HG02870 (cell line): ENCODE results near the gene MIF4GD.
"Not testable (repeated sequence)": the region's sequence is repeated elsewhere in the genome, so short reads cannot be mapped to it uniquely, and the experiment has no call there.

Experiments used
- ATAC-seq: cut with Tn5 transposase; IDR thresholded peaks from one replicate; pipeline ENCODE4 v1.9.1; 2021; ENCODE audit warnings: mild to moderate bottlenecking, moderate library complexity; ENCODE audit not compliant: unreplicated experiment

The MIF4GD gene

GRCh38 chr17:75288770-75289114 lies 17.7 kb upstream of the MIF4GD start:
- peak; percentile 11 for ATAC-seq

GRCh38 chr17:75288359-75288758 lies 17.3 kb upstream of the MIF4GD start:
- no peak for ATAC-seq

- no peak for ATAC-seq
Observed at GRCh38 chr17:75287221-75287620, 16.2 kb upstream of the MIF4GD start.

- ATAC-seq: no peak
Observed at GRCh38 chr17:75285123-75285522, 14.1 kb upstream of the MIF4GD start.

- ATAC-seq: not testable (repeated sequence)
Observed at GRCh38 chr17:75280189-75280588, 9.2 kb upstream of the MIF4GD start.

- ATAC-seq: no peak
Observed at GRCh38 chr17:75277664-75278071, 6.6 kb upstream of the MIF4GD start.

- no peak for ATAC-seq
Observed at GRCh38 chr17:75273977-75274708, 3.1 kb upstream of the MIF4GD start.

GRCh38 chr17:75272848-75273184 lies 1.8 kb upstream of the MIF4GD start:
- no peak for ATAC-seq

- ATAC-seq: no peak
Observed at GRCh38 chr17:75271955-75272847, 1.2 kb upstream of the MIF4GD start.

- ATAC-seq: peak; percentile 45
Observed at GRCh38 chr17:75271233-75271954, 363 bp upstream of the MIF4GD start.

- ATAC-seq: peak; percentile 37
Observed at GRCh38 chr17:75270218-75270965, 639 bp downstream of the MIF4GD start.

GRCh38 chr17:75269844-75270217 lies 1.2 kb downstream of the MIF4GD start:
- no peak for ATAC-seq

- ATAC-seq: no peak
Observed at GRCh38 chr17:75267411-75268232, 3.4 kb downstream of the MIF4GD start.

GRCh38 chr17:75267153-75267410 lies 3.9 kb downstream of the MIF4GD start:
- ATAC-seq: no peak

GRCh38 chr17:75266316-75267152 lies 4.5 kb downstream of the MIF4GD start:
- ATAC-seq: no peak

GRCh38 chr17:75265614-75266315 lies 5.3 kb downstream of the MIF4GD start:
- no peak for ATAC-seq

- no peak for ATAC-seq
Observed at GRCh38 chr17:75263055-75263454, 8.0 kb downstream of the MIF4GD start.

GRCh38 chr17:75262112-75262606 lies 8.9 kb downstream of the MIF4GD start:
- peak; percentile 17 for ATAC-seq
